NCI-H526 (cell line): ENCODE results near the gene MEIOSIN.

Source experiments
- DNase-seq, 2 experiments: peaks; one replicate each; lab custom pipeline; 2025; lab: John Stamatoyannopoulos, UW

MEIOSIN gene

GRCh38 chr19:45764945-45765701, 31.9 kb downstream of the MEIOSIN start:
- DNase-seq = no peak

GRCh38 chr19:45765702-45766295, 32.6 kb downstream of the MEIOSIN start:
- DNase-seq = no peak

DNA sequence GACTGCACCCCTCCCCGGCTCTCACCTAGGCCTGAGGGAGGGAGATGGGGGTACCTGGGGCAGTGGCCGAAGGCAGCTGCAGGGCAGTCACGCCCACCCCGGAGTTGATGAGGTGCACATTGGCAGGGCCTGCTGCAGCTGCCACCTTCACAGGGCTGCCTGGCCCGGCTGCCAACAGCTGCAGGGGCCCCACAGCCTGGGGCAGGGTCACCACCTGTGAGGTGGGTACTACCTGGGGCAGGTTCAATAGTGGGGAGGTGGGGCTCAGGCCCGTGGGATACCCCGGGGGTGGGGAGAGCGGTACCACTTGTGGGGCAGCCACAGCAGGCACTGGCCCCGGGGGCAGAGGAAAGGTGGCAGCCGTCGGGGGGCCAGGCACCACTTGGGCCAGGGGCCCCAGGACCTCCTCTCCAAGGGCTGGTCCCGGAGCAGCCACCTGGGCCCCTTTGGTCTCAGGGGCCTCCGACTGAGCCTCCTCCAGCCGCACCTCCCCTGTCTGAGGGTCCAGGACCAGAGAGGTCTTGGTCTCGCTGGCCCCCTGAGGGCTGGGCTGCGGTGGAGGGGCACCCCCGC, 33.1 kb downstream of the MEIOSIN start:
- no peak for DNase-seq

DNA sequence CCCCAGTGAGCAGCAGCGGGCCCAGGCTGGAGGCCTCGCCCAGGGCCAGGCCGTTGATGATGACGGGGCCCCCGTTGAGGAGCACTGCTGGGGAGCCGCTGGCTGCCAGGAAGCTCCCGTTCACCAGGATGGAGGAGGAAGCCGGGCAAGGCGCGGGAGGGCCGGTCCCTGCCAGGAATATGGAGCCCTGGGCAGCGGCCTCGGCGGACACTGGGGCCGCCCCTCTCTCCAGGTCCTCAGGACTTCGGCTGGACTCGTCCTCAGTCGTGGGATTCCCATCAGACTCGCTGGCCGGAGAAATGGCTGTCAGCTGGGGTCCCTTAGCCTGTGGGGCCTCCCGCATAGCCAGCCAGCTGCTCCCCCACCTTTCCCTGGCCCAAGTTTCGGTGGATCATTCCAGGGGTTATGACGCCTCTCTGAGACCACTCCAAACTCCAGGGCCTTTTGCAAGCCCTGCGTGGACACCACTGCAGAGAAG, 33.7 kb downstream of the MEIOSIN start:
- no peak for DNase-seq

- DNase-seq = peak in 1 of 2 experiments; percentile 59
Observed at GRCh38 chr19:45767410-45767880, 34.2 kb downstream of the MEIOSIN start.

GRCh38 chr19:45767881-45768654, 34.8 kb downstream of the MEIOSIN start:
- DNase-seq = peak in 1 of 2 experiments; percentile 66

GRCh38 chr19:45768655-45768983, 35.4 kb downstream of the MEIOSIN start:
- peak in 1 of 2 experiments; percentile 64 for DNase-seq

DNA sequence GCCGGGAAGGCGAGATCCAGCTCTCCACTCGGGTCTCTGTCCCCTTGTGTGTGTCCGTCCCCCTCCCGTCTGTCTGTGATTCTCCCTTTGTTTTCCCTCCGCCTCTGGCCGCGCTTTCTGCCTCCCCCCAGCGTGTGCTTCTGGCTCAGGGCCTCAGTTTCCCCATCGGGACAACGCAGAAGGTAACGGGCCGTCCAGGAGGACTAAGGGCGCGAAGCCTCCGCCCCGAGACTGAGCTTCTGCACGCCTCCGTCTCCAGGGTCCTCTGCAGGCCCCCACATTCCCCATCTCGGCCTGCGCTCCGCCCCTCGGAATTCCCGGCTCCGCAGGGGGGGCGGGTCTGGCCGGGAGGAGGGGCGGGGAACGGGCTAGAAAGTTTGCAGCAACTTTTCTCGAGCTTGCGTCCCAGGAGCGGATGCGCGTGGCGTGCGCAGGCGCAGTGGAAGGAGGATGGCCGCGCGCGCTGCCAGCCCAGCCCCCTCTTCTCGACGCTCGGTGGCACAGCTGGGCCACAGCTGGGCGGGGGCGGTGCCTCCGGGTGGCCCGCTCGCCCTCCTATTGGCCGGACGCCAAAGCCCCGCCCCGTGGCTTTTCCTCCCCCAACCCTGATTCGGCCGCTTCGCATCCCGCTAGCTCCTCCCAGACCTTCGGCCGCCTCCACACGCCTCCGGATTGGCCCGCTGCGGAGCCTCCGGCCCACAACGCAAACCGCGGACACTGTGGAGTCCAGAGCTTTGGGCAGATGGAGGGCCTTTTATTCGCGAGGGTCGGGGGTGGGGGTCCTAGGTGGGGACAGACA, 35.9 kb downstream of the MEIOSIN start, which contains the start of gene SIX5:
Gene SIX5 (minus strand): TSS at position 269 of the 799 bp plus-strand sequence. CDS start 408 bp downstream, outside the sequence.
- peak; percentile 78 to 98 for DNase-seq

GRCh38 chr19:45769821-45770191, 36.6 kb downstream of the MEIOSIN start:
- no peak for DNase-seq

DNA sequence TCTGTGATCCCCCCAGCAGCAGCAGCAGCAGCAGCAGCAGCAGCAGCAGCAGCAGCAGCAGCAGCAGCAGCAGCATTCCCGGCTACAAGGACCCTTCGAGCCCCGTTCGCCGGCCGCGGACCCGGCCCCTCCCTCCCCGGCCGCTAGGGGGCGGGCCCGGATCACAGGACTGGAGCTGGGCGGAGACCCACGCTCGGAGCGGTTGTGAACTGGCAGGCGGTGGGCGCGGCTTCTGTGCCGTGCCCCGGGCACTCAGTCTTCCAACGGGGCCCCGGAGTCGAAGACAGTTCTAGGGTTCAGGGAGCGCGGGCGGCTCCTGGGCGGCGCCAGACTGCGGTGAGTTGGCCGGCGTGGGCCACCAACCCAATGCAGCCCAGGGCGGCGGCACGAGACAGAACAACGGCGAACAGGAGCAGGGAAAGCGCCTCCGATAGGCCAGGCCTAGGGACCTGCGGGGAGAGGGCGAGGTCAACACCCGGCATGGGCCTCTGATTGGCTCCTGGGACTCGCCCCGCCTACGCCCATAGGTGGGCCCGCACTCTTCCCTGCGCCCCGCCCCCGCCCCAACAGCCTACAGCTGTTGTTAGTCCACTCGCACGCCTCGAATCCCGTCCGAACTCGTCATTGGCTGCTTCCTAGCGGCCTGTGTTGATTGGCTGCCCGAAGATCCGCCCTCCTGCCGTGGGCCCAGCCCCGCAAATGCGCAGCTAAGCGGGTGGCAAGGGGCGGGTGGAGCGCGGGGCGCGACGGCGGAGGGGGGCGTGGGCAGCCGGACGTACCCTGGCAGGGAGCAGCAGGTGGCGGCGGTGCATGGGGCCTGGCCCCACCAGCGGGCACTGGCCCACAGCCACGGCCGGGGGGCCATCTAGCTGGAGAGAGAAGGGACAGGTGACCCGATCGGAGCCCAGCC, 37.2 kb downstream of the MEIOSIN start:
- DNase-seq = peak; percentile 96 to 99

DNA sequence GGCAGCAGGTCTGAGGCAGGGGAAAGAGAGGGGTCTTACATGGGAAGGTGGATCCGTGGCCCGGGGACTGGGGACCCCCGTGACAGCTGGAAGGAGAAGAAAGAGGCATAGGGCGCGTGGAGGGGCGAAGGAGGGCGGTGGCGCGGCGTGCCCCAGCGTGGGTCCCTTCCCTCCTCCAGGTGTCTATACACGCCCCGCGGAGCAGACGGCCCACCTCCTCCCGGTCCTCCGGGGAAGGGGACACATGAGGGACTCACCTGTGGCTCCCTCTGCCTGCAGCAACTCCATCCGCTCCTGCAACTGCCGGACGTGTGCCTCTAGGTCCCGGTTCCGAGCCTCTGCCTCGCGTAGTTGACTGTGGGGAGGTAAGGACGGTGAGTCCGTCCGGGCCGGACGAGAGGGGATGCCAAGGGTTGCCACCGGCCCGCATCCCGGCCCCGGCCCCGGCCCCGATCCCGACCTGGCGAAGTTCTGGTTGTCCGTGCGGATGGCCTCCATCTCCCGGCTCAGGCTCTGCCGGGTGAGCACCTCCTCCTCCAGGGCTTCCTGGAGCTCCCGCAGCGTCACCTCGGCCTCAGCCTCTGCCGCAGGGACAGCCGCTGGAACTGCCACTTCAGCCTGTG, 38.2 kb downstream of the MEIOSIN start:
- no peak for DNase-seq

GRCh38 chr19:45772130-45772840, 39.0 kb downstream of the MEIOSIN start:
- no peak for DNase-seq

DNA sequence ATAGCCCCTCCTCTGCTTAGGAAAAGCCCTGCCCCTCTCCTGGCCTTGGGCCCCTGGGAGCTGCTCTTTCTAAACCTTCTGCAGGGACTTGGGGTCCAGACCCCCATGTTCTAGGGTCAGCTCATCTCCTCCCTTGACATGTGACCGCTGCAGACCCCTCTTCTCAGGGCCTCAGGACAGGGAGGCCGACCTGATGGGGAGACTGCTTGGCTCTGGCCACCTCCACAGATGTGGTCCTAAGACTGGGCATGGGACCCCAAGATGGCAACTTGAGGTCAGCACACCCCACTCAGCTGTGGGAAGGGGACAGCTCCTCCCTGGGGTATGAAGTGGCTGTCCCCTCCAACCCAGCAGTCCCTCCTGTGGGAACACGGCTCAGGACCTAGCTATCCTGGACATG, 39.7 kb downstream of the MEIOSIN start:
- DNase-seq = no peak

DNA sequence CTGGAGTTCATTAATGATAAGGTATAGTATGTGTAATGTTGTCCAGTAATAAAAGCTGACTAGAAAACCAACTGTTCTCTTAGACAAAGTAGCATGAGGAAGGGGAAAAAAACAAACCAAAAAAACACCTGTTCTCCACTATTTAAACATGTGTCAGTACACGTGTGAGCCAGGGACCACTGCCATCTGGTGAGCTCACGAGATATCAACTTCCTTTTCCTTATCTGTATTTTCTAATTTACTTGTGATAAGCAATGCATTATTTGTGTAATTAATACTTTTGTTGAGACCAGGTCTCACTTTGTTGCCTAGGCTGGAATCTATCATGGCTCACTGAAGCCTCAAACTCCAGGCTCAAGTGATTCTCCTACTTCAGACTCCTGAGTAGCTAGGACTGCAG, 40.1 kb downstream of the MEIOSIN start:
- no peak for DNase-seq

DNA sequence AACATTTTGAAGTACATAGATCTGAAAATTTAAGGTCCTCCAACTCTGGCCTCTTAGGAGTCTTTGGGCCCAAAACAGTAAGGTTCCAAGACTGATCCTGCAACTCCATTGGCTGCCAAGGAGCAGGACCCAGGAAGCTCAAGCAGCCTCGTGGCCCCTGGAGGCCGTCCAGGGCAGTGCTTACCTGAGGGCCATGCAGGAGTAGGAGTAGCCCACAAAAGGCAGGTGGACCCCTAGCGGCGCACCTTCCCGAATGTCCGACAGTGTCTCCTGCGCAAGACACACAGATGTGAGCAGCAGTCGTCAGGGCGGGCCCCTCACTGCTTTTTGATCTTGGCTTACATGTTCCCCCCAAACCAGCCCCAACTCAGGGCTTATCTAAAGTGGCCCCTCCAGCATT, 41.5 kb downstream of the MEIOSIN start:
- no peak for DNase-seq

DNA sequence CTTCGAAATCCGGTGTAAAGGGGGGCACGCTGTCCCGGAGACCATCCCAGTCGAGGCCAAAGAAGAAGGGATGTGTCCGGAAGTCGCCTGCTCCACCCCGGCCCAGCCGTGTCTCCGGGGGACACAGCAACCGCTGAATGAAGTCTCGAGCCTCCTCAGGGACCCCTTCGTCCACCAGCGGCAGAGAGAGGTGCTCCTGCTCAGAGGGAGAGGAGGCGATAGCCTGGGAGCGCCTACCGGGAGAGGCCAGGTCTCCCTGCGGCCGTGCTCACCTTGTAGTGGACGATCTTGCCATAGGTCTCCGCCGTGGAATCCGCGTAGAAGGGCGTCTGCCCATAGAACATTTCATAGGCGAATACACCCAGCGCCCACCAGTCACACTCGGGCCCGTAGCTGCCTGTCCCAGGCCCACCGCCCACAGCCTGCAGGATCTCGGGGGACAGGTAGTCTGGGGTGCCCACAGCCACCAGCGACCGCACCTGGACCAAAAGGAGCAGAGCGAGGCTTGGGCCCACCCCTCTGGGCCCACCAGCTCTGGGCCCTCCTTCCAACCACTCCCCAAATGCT, 44.2 kb downstream of the MEIOSIN start:
- DNase-seq = no peak

DNA sequence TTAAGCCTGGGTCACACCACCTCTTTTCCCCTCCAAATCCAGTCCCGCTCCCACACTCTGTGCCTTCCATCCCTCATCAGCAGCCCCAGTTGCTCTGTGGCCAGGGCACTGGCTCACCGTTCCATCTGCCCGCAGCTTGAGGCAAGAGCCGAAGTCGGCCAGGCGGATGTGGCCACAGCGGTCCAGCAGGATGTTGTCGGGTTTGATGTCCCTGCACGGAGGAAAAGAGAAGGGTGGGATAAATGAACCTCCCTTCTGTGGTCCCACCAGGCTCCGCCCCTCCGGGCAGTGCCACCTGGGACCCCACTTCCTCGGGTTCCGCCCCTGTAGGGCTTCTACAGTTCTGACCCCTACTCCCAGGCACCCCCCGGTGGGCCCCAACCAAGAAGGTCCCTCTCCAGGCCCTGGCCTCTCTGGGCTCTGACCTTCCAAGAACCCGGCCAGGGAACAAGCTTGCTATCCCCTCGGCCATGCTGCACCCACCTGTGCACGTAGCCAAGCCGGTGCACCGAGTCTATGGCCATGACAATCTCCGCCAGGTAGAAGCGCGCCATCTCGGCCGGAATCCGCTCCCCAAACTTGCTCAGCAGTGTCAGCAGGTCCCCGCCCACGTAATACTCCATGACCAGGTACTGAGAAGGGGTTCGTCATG, 44.9 kb downstream of the MEIOSIN start:
- no peak for DNase-seq
